WTC11 (cell line): Measurements from ENCODE around the gene CACNA1F. TPM values are rescaled to one million over a fixed set of nuclear protein-coding genes. Genes with fewer than 3 reads are reported as not detected.

ENCODE experiments used
- ATAC-seq: fragments of 200-7000 bp; cut with Tn5 transposase; 2 replicates; pipeline ENCODE4 v1.10.0; 2021; ENCODE audit warnings: mild to moderate bottlenecking, moderate library complexity
- CTCF ChIA-PET: fragments of 300-600 bp; sonication (Branson Sonifier 250); formaldehyde crosslinking; loops from one replicate; lab custom pipeline; 2021; ENCODE audit warnings: antibody characterized with exemption; lab: Charles Lee
- POLR2A ChIA-PET: fragments of 350-600 bp; sonication (Branson Sonifier 250); formaldehyde crosslinking; loops from one replicate; lab custom pipeline; 2021; ENCODE audit warnings: antibody characterized with exemption; lab: Charles Lee
- DNase-seq: peaks from one replicate; pipeline ENCODE4 v3.0.0; 2021; ENCODE audit warnings: low spot score
- H3K27ac Mint-ChIP-seq: 2 replicates; pipeline ENCODE4 v1.8.0; 2021; ENCODE audit warnings: mixed read lengths
- H3K27me3 Mint-ChIP-seq: 2 replicates; pipeline ENCODE4 v1.8.0; 2021; ENCODE audit warnings: low read depth, mild to moderate bottlenecking, moderate library complexity, mixed read lengths
- H3K36me3 Mint-ChIP-seq: 2 replicates; pipeline ENCODE4 v1.8.0; 2021; ENCODE audit warnings: mixed read lengths
- H3K4me1 Mint-ChIP-seq: 2 replicates; pipeline ENCODE4 v1.8.0; 2022; ENCODE audit warnings: mixed read lengths
- H3K4me3 Mint-ChIP-seq: 2 replicates; pipeline ENCODE4 v1.8.0; 2021; ENCODE audit warnings: mild to moderate bottlenecking, moderate library complexity, mixed read lengths
- H3K9me3 Mint-ChIP-seq: 2 replicates; pipeline ENCODE4 v1.8.0; 2021; ENCODE audit warnings: mixed read lengths
- CREM ChIP-seq: sonication (generic); formaldehyde crosslinking; IDR thresholded peaks from 2 replicates; pipeline ENCODE4 v1.8.1; 2022; ENCODE audit warnings: mild to moderate bottlenecking, missing genetic modification reagents, moderate library complexity
- CTCF ChIP-seq: fragments of 200-600 bp; IDR thresholded peaks from 2 replicates; pipeline ENCODE4 v1.8.0; 2022; ENCODE audit warnings: antibody characterized with exemption
- ESRRA ChIP-seq: sonication (generic); formaldehyde crosslinking; IDR thresholded peaks from 2 replicates; pipeline ENCODE4 v1.8.1; 2022; ENCODE audit warnings: mild to moderate bottlenecking, missing genetic modification reagents, borderline replicate concordance
- FOXJ3 ChIP-seq: sonication (generic); formaldehyde crosslinking; IDR thresholded peaks from 2 replicates; pipeline ENCODE4 v1.9.0; 2021; ENCODE audit warnings: missing genetic modification reagents, mild to moderate bottlenecking, borderline replicate concordance
- GRHL2 ChIP-seq: fragments of 250-450 bp; sonication (Bioruptor Pico); IDR thresholded peaks from 2 replicates; pipeline ENCODE4 v1.8.0; 2022; ENCODE audit warnings: mild to moderate bottlenecking, moderate library complexity; ENCODE audit not compliant: insufficient replicate concordance, severe bottlenecking
- HMGA2 ChIP-seq: fragments of 250-450 bp; sonication (Bioruptor Pico); IDR thresholded peaks from 2 replicates; pipeline ENCODE4 v1.4.0; 2021; ENCODE audit warnings: mild to moderate bottlenecking, moderate library complexity
- HMGXB4 ChIP-seq: sonication (generic); formaldehyde crosslinking; IDR thresholded peaks from 2 replicates; pipeline ENCODE4 v1.8.1; 2023; ENCODE audit warnings: mild to moderate bottlenecking, moderate library complexity, missing genetic modification reagents
- IRF2 ChIP-seq: sonication (generic); formaldehyde crosslinking; IDR thresholded peaks from 2 replicates; pipeline ENCODE4 v1.8.0; 2022; ENCODE audit warnings: low read depth, missing genetic modification reagents, borderline replicate concordance
- JUN ChIP-seq: sonication (generic); formaldehyde crosslinking; IDR thresholded peaks from 2 replicates; pipeline ENCODE4 v1.8.0; 2023; ENCODE audit warnings: mild to moderate bottlenecking, missing genetic modification reagents
- MAX ChIP-seq: sonication (generic); formaldehyde crosslinking; IDR thresholded peaks from 2 replicates; pipeline ENCODE4 v1.8.0; 2022; ENCODE audit warnings: mild to moderate bottlenecking, missing genetic modification reagents
- NR1H2 ChIP-seq: sonication (generic); formaldehyde crosslinking; IDR thresholded peaks from 2 replicates; pipeline ENCODE4 v1.9.0; 2021; ENCODE audit warnings: mild to moderate bottlenecking, moderate library complexity, missing genetic modification reagents
- NR2C2 ChIP-seq: sonication (generic); formaldehyde crosslinking; IDR thresholded peaks from 2 replicates; pipeline ENCODE4 v1.8.0; 2022; ENCODE audit warnings: mild to moderate bottlenecking, missing genetic modification reagents
- PREB ChIP-seq: sonication (generic); formaldehyde crosslinking; IDR thresholded peaks from 2 replicates; pipeline ENCODE4 v1.8.1; 2022; ENCODE audit warnings: mild to moderate bottlenecking, missing genetic modification reagents, moderate library complexity, borderline replicate concordance
- RORB ChIP-seq: fragments of 250-450 bp; sonication (Bioruptor Pico); IDR thresholded peaks from 2 replicates; pipeline ENCODE4 v1.9.0; 2021; ENCODE audit warnings: mild to moderate bottlenecking
- SP1 ChIP-seq: sonication (generic); formaldehyde crosslinking; conservative IDR thresholded peaks from 2 replicates; pipeline ENCODE4 v1.8.1; 2022; ENCODE audit warnings: missing genetic modification reagents
- ZNF281 ChIP-seq: sonication (generic); formaldehyde crosslinking; IDR thresholded peaks from 2 replicates; pipeline ENCODE4 v1.8.0; 2023; ENCODE audit warnings: mild to moderate bottlenecking, missing genetic modification reagents
- ZNF396 ChIP-seq: fragments of 250-450 bp; sonication (Bioruptor Pico); IDR thresholded peaks from 2 replicates; pipeline ENCODE4 v1.8.0; 2021; ENCODE audit warnings: mild to moderate bottlenecking, moderate library complexity, borderline replicate concordance
- ZNF512 ChIP-seq: sonication (generic); formaldehyde crosslinking; IDR thresholded peaks from 2 replicates; pipeline ENCODE4 v1.8.1; 2022; ENCODE audit warnings: missing genetic modification reagents, borderline replicate concordance
- ZSCAN18 ChIP-seq: fragments of 250-450 bp; sonication (Bioruptor Pico); IDR thresholded peaks from 2 replicates; pipeline ENCODE4 v2.1.2; 2022; ENCODE audit warnings: mild to moderate bottlenecking, moderate library complexity
- total RNA-seq: library from RNA; stranded (reverse); gene quantifications from 3 replicates; pipeline ENCODE4 v1.2.3, GENCODE V29; 2021

CACNA1F gene
- total RNA-seq, 1 experiment from 2014 or later, result 1.6 TPM

GRCh38 chrX:49231333-49232000, 1.7 kb downstream of the CACNA1F start (continued):
- no peak for TF ChIP-seq HMGXB4
- TF ChIP-seq NR2C2 (CRISPR knock-in tag), result no peak
- no peak for TF ChIP-seq ZNF396 (CRISPR knock-in tag)
- TF ChIP-seq SP1 (CRISPR knock-in tag), result no peak
- TF ChIP-seq ESRRA (CRISPR knock-in tag), result no peak
- no peak for TF ChIP-seq FOXJ3 (CRISPR knock-in tag)
- TF ChIP-seq MAX, result no peak
- no peak for TF ChIP-seq CREM (CRISPR knock-in tag)
- TF ChIP-seq GRHL2 (CRISPR knock-in tag), result no peak
- TF ChIP-seq PREB (CRISPR knock-in tag), result no peak
- no peak for TF ChIP-seq ZSCAN18 (CRISPR knock-in tag)
- no peak for TF ChIP-seq ZNF281 (CRISPR knock-in tag)

- peak; percentile 88 for ATAC-seq
- peak; percentile 82 for DNase-seq
- POLR2A ChIA-PET, result interaction anchor here (0.9 kb wide), 2 partner anchors 38 to 40 kb away, joined by 3 to 4 read pairs; no protein-coding TSS in a partner anchor
- Mint-ChIP-seq H3K9me3 (no peaks in the 10 kb centered on the region), H3K36me3 (no peaks in the 10 kb centered on the region), H3K4me3 (peak overlapping the region; percentile 75), H3K4me1 (peaks cover 10% of the 10 kb centered on the region), H3K27me3 (peaks cover 7% of the 10 kb centered on the region), H3K27ac (peak overlapping the region; percentile 57; the same call in 1 of the 2 replicates)
- CTCF ChIA-PET, result interaction anchor here (0.6 to 2.2 kb wide), 5 partner anchors 38 to 46 kb away, joined by 3 to 10 read pairs (median 5); no protein-coding TSS in a partner anchor
- TF ChIP-seq HMGA2 (CRISPR knock-in tag) (no peak), RORB (CRISPR knock-in tag) (no peak), IRF2 (CRISPR knock-in tag) (no peak), ZNF512 (no peak), PREB (CRISPR knock-in tag) (no peak), CTCF (no peak), JUN (no peak), NR1H2 (CRISPR knock-in tag) (no peak)
Observed at GRCh38 chrX:49230500-49231232, 2.5 kb downstream of the CACNA1F start.
